Measurements from ENCODE around the gene DLGAP1. TPM values are rescaled to one million over a fixed set of nuclear protein-coding genes. Genes with fewer than 3 reads are reported as not detected.

The DLGAP1 gene
- total RNA-seq, 1 experiment from 2014 or later: 23.2 TPM

- Histone ChIP-seq H3K18ac (ENCODE audit: insufficient read length, low read depth, low read length) (no peak overlapping the region), H3K27ac (ENCODE audit: insufficient read length, low read depth, low read length) (no peak overlapping the region), H3K23me2 (ENCODE audit: insufficient read length, low read depth, low read length, poor library complexity, severe bottlenecking) (no peaks in the 10 kb centered on the region), H2BK15ac (ENCODE audit: low read depth, low read length) (no peak overlapping the region), H3K14ac (ENCODE audit: insufficient read depth, low read length) (no peak overlapping the region), H3K9me3 (ENCODE audit: control insufficient read depth, low read depth, low read length) (no peaks in the 10 kb centered on the region), H3K4me2 (ENCODE audit: insufficient read depth, insufficient read length, low read length) (no peak overlapping the region), H3K27me3 (ENCODE audit: insufficient read depth, low read length) (no peaks in the 10 kb centered on the region), H3K4ac (ENCODE audit: low read depth, low read length) (no peak overlapping the region), H3K56ac (ENCODE audit: insufficient read length, low read depth, low read length) (no peak overlapping the region), H3K9ac (ENCODE audit: extremely low read depth, insufficient read length, low read length) (no peak overlapping the region), H2BK120ac (ENCODE audit: low read depth, low read length, poor library complexity, severe bottlenecking) (no peak overlapping the region), H4K20me1 (ENCODE audit: control insufficient read depth, insufficient read depth, insufficient read length) (no peaks in the 10 kb centered on the region), H3K79me1 (ENCODE audit: insufficient read depth, low read depth, low read length, poor library complexity, severe bottlenecking) (no peaks in the 10 kb centered on the region), H4K5ac (ENCODE audit: insufficient read length, low read depth, low read length) (no peak overlapping the region), H4K8ac (replicated peaks; ENCODE audit: insufficient read length, low read depth, low read length) (no peak overlapping the region), H3K79me2 (ENCODE audit: insufficient read depth, low read length) (no peaks in the 10 kb centered on the region), H2BK12ac (ENCODE audit: insufficient read length, low read depth, low read length) (no peak overlapping the region), H2AK5ac (ENCODE audit: insufficient read length, low read length) (no peak overlapping the region), H2AFZ (ENCODE audit: low read length) (no peak overlapping the region), H3T11ph (ENCODE audit: low read length) (no peak overlapping the region), H3K4me1 (ENCODE audit: insufficient read depth, low read length) (peaks cover 2% of the 10 kb centered on the region; the same call in 1 of the 2 replicates), H4K91ac (ENCODE audit: insufficient read length, low read depth, low read length) (no peak overlapping the region), H3K23ac (ENCODE audit: insufficient read length, low read depth, low read length) (no peak overlapping the region), H2BK5ac (ENCODE audit: insufficient read length, low read length) (no peak overlapping the region), H2BK20ac (ENCODE audit: low read depth, low read length, poor library complexity, severe bottlenecking) (no peak overlapping the region)
- peaks cover 0 to 2% (median 0%) of the 10 kb centered on the region in 3 experiments; a peak in 3 of 7 replicates for H3K36me3 Mint-ChIP-seq (ENCODE audit: insufficient read depth in 1 of 3, low read depth in 3 of 3)
- no CpG with 5 or more reads among the region's 2 CpGs for WGBS (ENCODE audit: extremely low coverage, insufficient read length, low lambda C conversion rate)
- H3K27ac Mint-ChIP-seq: peak overlapping the region in 1 of 3 experiments; percentile 17; a peak in 1 of 7 replicates
- no peaks in the 10 kb centered on the region for H3K27me3 Mint-ChIP-seq (ENCODE audit: low read depth)
- DNase-seq: no peak
- peaks cover 33 to 44% of the 10 kb centered on the region in 2 experiments for H3K4me1 Mint-ChIP-seq
- TF ChIP-seq, protein P1, sequence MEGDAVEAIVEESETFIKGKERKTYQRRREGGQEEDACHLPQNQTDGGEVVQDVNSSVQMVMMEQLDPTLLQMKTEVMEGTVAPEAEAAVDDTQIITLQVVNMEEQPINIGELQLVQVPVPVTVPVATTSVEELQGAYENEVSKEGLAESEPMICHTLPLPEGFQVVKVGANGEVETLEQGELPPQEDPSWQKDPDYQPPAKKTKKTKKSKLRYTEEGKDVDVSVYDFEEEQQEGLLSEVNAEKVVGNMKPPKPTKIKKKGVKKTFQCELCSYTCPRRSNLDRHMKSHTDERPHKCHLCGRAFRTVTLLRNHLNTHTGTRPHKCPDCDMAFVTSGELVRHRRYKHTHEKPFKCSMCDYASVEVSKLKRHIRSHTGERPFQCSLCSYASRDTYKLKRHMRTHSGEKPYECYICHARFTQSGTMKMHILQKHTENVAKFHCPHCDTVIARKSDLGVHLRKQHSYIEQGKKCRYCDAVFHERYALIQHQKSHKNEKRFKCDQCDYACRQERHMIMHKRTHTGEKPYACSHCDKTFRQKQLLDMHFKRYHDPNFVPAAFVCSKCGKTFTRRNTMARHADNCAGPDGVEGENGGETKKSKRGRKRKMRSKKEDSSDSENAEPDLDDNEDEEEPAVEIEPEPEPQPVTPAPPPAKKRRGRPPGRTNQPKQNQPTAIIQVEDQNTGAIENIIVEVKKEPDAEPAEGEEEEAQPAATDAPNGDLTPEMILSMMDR (conservative IDR thresholded peaks at IDR 0.05): no peak
- no peaks in the 10 kb centered on the region; a peak in 1 of 5 replicates for H3K9me3 Mint-ChIP-seq
- H3K4me3 Mint-ChIP-seq: no peak overlapping the region
These were observed 469.4 kb downstream of the DLGAP1 start for GRCh38 chr18:3985664-3986063.
